NCI-H460 (cell line): ENCODE data around the gene MPST. TPM values are rescaled to one million over a fixed set of nuclear protein-coding genes. Genes with fewer than 3 reads are reported as not detected.

ENCODE experiments used
- DNase-seq: peaks from one replicate; pipeline ENCODE4 v3.0.0-alpha.2; 2016; ENCODE audit warnings: low read depth; ENCODE audit errors: extremely low read depth
- total RNA-seq: library from RNA; depleted of rRNA; stranded (reverse); fragments of >200 nt; shearing (Covaris generic); gene quantifications from 2 replicates; pipeline ENCODE4 v1.2.3, GENCODE V29; 2014

The MPST gene
- total RNA-seq, 1 experiment from 2014 or later, result 41.9 TPM

GRCh38 chr22:37043828-37044538 lies 24.4 kb downstream of the MPST start:
- peak; percentile 47 for DNase-seq

DNA sequence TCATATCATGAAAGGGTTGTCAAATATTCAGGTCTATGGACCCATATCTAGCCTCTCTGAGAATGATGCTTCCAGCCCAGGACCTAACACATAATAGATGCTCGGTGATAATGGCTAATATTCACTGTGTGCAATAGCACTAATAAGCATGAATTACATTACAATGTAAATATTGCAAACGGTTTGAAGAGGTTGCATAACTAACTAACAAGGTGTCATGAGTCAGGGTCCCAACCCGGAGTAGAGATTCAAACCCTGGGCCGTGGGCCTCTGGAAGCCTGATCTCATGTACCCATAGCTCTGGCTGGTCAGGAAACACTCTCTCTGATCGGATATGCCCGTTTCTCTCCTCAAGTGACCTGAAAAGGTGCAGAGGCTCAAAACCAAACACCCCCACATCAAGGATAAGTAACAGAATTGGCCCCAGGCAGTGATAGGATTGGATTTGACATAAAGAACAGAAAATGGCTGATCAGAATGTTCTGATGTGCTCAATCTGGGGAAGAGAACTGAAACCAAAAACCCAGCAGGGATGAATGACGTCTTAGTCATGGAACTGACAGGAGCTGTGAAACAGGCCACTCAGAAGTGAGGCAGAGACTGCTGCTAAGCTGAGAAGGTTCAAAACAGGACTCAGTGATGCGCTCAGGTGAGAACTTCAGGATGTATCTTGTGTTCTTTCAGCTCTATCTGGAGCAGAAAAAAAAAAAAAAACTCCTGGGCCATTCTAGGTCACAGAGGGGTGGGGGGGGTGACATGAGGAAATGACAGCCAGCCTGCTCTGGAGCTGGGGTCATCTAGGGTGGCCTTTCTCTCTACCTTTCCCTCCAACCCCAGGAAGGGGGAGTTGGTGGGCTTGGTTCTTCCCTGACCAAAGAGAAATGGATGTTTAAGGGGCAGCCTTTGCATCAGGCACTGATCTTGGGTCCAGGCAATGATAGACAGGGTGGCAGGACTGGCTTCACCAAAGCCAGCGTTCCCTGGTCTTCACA lies 25.4 kb downstream of the MPST start:
- no peak for DNase-seq

DNA sequence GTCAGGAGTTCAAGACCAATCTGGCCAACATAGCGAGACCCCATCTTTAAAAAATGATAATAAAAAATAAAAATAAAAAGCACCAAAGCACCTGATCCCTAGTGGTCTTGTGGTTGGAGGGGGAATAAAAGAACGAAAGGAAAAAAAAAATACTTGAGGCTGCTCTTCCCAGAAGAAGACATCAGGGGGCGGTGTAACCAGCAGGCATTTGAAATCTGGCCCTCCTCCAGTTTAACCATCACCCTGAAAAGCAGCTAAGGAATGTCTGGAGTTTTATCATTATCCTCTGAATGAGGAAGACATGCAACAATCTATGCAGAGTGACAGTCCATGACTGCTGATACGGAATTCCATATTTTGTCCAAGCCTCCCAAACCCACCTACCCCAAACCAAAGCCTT lies 26.4 kb downstream of the MPST start:
- no peak for DNase-seq

DNA sequence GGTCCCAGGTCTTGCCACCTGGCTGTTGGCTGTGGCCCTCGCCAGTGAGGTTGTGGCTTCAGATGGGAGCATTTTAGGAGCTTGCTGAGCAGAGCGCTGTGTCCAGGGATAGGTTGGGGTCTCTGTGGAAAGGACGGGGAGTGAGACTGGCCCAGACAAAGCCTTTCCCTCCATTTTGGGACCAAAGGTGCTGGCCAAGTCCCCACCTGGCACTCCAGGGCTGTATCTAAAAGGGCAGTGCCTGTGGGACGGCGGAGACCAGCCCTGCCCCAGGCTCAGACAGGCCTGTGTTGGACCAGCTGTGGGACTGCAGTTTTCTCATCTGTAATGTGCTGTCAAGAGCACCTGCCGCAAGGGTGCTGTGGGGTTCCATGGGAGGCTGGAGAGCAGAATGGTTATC lies 27.0 kb downstream of the MPST start:
- no peak for DNase-seq

DNA sequence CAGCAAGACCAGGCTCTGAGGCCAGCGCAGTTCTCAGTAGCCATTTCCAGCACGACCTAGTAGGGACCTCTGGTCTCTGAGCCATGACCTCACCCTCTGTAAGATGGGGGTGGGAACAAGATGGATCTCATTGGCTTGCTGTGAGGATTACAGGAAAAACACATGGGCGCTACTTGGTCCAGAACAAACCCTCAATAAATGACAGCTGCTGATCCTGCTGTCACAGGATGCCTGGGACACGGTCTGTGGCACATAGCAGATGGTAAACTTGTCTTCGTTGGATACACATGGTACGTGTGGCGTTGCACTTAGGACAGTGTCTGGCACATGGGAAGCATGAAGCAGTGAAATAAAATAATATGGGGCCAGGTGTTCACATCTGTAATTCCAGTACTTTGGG lies 27.5 kb downstream of the MPST start:
- DNase-seq, result no peak

DNA sequence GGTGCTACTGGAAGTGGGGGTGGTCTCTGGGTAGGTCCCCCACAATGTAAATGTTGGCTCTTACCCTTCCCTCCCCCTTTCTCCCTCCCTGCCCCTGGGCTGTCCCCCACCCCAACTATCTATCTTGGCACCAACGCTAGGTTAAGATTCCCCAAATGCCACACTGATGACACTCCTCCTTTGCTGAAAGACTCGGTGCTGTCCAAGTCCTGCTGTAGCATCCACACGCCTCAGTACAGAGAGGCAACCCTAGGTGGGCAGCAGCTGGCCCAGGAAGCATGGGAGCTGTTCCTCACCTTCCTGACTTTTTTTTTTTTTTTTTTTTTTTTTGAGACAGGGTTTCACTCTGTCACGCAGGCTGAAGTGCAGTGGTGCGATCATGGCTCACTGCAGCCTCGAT lies 28.6 kb downstream of the MPST start:
- no peak for DNase-seq

- no peak for DNase-seq
These were observed 29.7 kb downstream of the MPST start for GRCh38 chr22:37049224-37049623.

DNA sequence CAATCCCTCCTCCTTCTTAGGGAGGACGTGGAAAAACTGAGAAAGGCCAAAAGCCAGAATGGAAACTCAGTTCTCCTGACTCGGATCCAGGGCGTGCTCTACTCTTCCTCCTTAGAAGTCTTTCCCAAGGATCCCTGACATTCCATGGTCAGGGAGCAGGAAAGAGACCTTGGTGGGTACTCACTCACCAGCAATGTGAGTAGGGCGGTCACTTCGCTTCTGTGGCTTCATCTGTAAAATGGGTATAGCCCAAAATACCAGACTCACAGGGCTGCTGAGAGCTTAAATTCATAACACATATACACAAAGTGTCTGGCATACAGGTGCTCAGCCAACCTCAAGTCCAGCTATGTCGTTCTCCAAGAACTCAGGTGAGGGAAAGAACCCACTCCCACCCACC lies 31.4 kb downstream of the MPST start:
- no peak for DNase-seq

DNA sequence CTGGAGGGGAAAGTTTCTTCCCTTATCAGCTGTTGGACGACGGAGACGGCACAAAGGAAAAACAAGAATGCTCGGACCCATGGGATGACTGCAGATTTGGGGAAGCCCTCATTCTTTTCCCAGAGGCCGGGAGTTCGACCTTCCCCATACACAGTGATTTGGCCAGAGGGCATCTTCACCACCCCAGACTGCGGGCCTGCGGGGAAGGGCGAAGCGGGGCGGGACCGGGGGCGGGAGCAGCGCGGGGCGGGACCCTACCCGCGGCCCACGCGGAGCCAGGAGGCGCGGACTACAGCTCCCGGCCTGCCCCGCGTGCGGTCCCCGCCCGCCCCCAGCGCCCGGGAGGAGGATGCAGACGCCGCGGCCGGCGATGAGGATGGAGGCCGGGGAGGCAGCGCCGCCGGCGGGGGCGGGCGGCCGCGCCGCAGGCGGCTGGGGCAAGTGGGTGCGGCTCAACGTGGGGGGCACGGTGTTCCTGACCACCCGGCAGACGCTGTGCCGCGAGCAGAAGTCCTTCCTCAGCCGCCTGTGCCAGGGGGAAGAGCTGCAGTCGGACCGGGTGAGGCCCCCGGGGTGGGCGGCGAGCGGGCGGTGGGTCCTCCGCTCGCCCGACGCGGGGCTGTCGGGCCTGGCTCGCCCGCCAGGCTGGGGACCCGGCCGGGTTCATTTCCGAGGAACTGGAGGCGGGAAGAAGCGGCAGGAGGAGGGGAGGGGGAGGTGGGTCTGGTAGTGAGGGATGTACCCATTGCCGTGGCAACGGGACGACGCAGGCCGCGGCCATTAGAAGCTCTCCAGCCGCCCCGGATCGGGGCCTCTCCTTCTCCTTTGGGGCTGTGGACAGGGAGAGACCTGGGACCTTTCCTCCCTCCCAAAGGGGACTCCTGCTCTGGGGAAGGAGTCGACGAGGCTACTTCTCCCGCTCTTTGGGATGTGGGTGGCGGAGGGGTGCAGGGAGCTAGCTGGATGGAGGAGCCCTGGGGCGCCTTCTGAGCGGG lies 32.1 kb downstream of the MPST start, which contains the start of gene KCTD17:
TSS of gene KCTD17 (plus strand) at position 352 of the 995 bp plus-strand sequence. CDS start at position 371, 19 bp downstream.
- peak; percentile 38 for DNase-seq

DNA sequence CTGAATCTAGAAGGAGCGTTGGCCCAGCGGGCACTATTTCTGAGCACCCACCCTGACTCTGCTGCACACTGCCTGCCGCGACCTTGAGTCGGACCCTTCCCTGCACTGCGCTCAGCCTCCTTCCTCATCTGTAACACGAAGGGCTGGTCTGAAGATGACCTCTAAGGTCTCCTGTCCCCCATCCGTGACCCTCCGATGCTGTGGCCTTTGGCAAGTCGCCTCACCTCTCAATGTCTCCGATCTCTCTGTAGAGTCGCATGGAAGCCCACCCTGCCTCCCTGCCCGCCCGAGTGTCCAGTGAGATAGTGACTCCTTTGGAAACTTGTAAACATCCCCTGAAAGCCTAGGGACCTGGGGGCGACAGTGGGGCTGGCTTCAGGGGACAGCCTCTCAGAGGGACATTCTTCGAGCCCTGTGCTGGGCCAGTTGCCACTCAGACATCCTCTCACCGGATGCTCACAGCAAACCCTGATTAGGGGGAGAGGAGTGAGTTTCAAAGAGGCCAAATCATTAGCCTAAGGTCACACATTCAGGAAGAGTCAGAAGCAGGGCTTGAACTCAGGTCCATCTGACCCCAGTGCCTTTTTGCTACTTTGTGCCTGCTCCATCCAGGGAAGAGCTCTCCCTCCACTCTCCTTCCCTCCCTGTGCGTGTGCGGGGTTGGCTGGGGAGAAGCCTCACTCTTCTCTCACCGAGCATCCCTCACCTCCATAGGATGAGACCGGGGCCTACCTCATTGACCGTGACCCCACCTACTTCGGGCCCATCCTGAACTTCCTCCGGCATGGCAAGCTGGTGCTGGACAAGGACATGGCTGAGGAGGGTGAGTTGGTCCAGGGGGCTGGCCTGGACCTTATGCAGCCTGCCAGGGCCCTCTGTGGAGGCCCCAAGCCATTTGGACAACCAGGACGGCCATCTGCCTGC lies 33.1 kb downstream of the MPST start:
- DNase-seq, result no peak

DNA sequence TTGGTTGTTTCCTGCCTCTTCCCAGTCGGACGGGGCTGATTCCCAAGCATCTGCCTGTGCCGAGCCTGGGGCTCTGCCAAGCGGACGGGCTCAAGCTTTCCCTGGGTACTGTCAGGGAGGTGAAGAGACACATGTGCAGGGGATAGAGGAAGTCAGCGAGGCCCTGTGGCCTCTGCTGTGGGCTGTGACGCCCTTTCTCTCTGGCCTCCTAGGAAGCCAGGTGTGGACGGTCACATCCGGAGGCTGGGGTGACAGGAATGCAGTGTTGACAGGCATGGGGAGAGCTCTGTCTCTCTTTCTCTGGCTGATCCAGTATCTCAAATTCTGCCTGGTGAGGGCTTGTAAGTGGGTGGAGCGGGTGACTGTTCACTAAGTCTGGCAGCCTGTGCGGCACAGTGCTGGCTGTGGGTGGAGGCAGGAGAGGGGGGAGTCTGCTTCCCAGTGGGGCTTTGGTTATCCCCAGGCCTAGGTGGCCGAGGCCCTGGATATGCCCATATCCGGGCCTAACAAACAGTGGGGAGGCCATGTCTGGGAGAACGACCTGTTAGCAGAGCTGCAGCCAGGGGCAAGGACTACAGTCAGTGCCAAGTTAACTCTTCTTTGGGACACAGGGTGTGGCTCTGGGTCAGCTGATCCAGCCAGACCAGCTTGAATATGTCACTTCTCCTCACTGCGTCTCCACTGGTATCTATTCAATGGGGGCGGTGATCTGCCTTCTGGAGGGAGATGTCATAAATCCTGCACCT lies 33.9 kb downstream of the MPST start:
- DNase-seq, result no peak

- DNase-seq, result no peak
These were observed 34.5 kb downstream of the MPST start for GRCh38 chr22:37054056-37054395.

DNA sequence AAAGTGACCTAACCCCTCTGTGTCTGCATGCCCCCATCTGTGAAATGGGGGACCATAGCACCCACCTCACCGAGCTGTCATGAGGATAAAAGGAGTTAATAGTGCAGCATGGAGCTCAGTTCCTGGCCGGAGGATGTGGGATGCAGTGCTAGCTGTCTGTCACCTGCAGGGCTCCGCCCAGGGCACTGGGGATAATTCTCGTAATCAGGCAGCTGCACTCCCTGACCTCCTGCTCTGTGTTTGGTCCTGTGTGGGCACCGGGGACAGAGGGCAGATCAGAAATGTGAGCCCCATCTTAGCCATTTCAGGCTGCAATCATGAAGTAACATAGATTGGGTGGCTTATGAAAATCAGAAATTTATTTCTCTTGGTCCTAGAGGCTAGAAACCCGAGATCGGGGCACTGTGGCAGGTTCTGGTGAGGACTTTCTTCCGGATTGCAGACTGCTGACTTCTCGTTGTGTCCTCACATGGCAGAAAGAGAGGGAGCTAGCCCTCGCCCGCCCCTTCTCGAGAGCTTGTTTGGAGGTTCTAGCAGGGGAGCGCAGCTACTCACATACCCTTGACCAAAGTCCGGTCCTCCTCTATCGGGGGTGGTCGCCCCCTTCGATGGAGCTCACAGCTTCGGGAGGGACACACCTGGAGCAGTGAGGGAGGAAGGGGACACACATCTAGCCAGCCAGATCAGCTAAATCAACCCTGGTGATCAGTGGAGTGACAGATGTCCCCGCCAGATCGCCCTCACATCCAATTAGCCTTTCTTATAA lies 35.2 kb downstream of the MPST start:
- DNase-seq, result no peak

DNA sequence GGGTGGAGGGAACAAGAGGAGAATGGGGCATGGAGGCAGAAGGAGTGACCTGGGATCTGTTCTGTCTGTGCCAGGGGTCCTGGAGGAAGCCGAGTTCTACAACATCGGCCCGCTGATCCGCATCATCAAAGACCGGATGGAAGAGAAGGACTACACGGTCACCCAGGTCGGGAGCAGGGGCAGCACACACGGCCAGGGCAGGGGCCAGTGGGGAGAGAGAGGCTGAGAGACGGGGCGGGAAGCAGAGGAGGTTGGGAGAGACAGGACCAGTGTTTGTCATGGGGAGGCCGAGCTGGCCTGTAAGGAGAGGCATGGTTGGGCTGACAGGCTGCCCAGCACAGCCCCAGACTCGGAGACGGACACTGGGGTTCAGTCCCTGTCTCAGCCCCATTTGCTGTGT lies 36.7 kb downstream of the MPST start:
- DNase-seq, result no peak

DNA sequence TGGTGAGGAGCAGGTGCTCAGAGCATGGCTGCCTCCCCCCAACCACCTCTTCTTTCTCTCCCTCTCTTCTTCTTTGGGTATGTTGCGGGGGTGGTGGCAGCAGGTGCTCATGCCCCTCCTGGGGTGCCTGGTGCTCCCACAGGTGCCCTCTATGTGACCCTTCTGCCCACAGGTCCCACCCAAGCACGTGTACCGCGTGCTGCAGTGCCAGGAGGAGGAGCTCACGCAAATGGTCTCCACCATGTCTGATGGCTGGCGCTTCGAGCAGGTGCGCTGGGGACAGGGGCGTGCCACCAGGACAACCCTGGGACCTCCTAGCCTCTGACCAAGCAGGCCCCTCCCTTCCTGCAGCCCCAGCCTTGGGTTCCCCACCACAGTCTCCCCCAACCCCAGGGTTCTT lies 37.7 kb downstream of the MPST start:
- no peak for DNase-seq

DNA sequence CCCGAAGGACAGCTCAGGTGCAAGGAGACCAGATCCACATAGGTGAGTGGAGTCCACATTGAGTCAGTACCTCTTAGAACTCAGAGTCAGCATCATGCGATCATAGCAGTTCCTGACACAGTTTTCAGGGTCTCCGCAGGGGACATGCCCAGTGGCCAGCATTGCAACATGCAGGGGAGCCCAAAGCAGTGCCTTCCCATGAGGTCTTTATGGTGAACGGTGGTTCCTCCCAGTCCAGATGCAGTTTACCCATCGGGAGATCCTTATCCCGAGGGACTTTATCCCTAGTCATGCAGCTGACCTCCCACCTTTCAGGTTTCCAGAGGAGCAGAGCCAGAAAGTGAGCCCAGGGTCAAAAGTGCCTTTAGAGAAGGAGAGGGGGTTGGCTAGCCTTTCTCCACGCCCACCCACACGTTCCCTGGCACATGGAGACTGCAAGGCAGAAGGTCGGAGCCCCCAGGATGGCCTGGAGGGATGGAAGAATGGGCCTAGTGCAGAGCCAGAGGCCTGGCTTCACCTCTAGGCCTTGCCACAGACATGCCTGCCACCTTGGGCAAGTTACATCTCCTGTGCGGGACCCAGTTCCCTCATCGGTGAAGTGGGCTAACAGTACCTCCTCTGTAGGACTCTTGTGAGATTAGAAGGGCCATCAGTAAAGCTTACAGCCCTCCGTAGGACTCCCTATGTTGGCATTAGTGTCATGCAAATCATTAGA lies 38.4 kb downstream of the MPST start:
- no peak for DNase-seq

GRCh38 chr22:37058917-37059701 lies 39.6 kb downstream of the MPST start:
- DNase-seq, result no peak
